GM21825 (cell line): ENCODE measurements around the gene MAPKAPK2.
A peak's percentile ranks its signal among the peaks of the same experiment; 100 is the strongest.
"Not testable (repeated sequence)": the region's sequence is repeated elsewhere in the genome, so short reads cannot be mapped to it uniquely, and the experiment has no call there.

Experiments
- ATAC-seq: cut with Tn5 transposase; IDR thresholded peaks from one replicate; pipeline ENCODE4 v1.9.1; 2021; ENCODE audit warnings: mild to moderate bottlenecking, moderate library complexity; ENCODE audit not compliant: unreplicated experiment

The MAPKAPK2 gene

DNA sequence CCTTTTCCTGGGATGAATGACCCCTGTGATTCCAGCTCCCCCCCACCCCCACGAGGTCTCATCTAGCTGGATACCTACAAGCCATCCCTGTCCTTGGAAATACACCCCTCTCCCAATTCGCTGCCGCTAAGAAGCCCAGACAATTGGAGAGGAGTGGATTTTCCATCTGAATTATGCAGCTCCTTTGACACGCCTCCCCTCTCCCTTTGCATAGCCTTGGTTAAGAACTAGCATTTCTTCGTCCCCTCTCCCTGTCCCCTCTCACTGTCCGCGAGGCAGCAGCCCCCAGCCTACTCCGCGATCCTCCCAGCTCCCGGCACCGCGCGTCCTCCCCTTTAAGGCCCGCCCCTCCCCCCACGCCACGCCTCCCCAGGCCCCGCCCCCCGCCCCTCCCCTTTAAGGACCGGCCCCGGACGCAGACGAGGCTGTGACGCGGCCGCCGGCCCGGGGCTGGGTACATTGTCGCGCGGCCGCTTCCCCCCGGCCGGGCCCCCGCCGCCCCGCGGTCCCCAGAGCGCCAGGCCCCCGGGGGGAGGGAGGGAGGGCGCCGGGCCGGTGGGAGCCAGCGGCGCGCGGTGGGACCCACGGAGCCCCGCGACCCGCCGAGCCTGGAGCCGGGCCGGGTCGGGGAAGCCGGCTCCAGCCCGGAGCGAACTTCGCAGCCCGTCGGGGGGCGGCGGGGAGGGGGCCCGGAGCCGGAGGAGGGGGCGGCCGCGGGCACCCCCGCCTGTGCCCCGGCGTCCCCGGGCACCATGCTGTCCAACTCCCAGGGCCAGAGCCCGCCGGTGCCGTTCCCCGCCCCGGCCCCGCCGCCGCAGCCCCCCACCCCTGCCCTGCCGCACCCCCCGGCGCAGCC lies at the start of gene MAPKAPK2:
Gene MAPKAPK2 (plus strand): TSS at position 428 of the 856 bp plus-strand sequence. CDS start 325 bp downstream, at position 753.
- ATAC-seq = peak; percentile 37

DNA sequence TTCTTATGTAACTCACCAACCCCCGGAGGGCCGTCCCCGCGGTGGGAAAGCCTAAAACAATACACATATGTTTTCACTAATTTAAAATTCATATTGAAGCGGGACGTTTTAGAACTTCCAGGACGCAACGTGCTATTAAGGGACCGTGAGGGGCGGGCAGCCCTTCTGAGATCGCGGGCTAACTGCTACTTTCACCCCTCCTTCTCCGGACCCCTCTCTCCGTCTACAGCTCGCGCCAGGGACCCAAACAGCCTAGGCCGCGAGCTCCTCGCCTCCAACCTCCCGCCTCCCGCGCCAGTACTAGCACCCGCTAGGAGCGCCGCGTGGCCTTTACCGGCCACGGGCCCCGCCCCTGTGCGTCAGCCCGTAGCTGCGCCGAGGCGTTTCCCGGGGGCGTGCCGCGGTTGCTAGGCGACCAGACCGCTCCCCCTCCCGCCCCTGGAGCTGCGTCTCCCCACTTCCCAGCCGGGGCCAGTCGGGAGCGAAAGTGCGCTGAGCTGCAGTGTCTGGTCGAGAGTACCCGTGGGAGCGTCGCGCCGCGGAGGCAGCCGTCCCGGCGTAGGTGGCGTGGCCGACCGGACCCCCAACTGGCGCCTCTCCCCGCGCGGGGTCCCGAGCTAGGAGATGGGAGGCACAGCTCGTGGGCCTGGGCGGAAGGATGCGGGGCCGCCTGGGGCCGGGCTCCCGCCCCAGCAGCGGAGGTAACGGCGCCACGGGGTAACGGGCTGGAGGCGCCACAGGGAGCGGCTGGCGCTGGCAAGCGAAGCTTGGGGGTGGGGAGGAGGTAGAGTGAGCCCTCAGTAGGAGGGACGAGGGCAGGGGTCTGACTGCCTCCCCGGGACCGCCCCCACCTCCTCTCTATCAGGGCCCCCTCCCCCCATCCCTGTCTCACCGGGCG lies 49.4 kb upstream of the MAPKAPK2 start, which contains the start of gene DYRK3:
Gene DYRK3 (plus strand): TSS at position 457 of the 898 bp plus-strand sequence. CDS start 168 bp downstream, at position 625.
- peak; percentile 86 for ATAC-seq

DNA sequence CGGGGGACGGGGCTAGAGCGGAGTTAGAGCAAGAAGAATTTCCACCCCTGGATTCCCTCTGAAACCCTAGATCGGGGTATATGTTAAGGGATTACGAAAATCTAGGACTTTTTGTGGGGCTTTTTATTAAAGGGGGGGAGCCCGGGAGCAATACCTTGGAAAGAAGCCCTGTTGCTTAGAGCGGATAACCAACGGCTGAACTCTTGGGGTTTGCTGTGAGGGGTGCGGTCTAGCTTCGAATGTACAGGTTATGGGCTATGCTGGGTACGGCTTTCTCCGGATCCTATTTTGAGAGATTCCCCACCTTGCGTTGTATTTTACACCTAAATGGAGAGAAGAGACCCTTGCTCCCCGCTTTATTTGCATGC lies 48.7 kb upstream of the MAPKAPK2 start:
- no peak for ATAC-seq

DNA sequence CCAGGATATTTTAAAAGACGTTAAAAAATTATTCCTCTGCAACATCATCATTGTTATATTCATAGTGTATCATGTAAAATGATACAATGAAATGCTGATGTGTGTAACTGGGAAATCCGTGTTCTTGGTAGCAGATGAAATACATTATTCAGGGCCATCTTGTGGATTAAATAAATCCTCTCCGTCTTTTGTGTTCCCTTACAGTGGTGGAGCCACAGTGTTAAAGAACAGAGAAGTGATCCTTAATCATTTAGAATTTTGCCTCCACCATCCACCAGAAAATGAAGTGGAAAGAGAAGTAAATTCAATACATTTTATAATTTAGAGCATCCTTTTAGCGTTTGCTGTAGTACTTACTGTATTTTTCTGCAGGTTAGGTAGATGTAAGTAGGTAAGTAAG lies 48.0 kb upstream of the MAPKAPK2 start:
- no peak for ATAC-seq

DNA sequence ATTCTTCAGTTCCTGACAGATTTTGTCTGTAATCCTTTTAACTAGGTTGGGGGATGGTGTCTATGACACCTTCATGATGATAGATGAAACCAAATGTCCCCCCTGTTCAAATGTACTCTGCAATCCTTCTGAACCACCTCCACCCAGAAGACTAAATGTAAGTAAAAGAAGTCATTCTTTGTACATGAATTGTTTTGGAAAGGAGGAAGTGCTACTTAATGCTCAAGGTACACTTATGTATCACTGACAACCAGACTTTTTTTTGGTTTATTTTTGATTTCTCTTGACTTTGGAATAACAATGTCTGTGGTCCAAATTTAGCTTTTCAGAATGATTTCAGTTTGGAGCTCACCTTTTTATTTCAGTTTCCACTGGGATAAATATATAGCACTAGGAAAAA lies 47.1 kb upstream of the MAPKAPK2 start:
- ATAC-seq = no peak

DNA sequence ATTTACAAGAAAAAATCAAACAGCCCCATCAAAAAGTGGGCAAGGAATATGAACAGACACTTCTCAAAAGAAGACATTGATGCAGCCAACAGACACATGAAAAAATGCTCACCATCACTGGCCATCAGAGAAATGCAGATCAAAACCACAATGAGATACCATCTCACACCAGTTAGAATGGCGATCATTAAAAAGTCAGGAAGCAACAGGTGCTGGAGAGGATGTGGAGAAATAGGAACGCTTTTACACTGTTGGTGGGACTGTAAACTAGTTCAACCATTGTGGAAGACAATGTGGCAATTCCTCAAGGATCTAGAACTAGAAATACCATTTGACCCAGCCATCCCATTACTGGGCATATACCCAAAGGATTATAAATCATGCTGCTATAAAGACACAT lies 42.6 kb upstream of the MAPKAPK2 start:
- not testable (repeated sequence) for ATAC-seq

DNA sequence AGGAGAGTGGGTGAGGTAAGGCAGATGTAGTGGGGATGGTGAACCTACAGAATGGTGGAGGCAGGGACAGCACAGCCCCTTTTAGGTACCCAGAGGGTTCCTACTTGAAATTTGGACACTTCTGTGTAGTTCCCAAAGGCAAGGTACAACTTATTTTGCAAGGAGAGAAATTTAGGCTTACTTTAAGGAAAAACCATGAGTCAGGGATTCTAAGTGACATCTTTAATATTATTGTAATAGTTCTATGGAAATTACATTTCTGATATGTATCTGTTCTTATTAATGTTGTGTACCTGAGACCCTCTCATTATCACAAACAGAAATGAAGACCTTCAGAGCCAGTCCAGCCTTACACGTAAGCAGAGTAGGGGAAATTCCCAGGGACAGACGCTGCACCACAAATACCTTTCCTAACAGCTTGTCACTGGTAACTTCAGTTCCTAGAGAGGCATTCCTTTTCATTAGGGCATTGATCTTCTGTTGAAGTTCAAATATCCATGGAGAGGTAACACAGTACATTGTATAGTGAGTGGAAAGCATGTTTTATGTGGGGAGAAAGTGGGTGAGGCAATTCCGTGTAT lies 41.5 kb upstream of the MAPKAPK2 start:
- ATAC-seq = no peak

DNA sequence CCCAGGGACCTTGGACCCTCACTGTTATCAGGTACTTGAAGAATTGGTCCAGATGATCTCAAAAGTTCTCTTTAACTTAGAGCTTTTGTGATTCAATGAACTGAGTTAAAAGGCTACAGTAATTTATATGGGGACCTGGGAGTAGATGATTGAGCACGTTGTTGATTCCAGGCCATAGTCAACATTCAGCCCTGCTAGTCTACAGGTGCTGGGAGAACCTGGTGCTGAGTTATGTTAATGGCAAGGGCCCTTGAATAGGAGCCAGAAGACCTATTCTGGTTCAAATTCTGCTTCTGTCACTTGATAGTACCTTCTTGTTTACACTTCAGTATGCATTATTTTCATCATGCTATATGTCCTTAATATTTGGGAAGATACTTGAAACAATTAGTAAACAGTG lies 38.2 kb upstream of the MAPKAPK2 start:
- no peak for ATAC-seq

DNA sequence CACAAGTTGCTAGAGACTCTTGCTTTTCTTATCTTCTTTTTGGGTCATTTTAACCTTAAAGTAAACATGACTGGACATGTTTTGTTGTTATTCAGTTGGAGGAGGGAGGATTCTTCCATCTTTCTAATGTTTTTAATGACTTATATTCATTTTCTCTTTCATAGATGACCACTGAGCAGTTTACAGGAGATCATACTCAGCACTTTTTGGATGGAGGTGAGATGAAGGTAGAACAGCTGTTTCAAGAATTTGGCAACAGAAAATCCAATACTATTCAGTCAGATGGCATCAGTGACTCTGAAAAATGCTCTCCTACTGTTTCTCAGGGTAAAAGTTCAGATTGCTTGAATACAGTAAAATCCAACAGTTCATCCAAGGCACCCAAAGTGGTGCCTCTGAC lies 37.5 kb upstream of the MAPKAPK2 start:
- no peak for ATAC-seq

DNA sequence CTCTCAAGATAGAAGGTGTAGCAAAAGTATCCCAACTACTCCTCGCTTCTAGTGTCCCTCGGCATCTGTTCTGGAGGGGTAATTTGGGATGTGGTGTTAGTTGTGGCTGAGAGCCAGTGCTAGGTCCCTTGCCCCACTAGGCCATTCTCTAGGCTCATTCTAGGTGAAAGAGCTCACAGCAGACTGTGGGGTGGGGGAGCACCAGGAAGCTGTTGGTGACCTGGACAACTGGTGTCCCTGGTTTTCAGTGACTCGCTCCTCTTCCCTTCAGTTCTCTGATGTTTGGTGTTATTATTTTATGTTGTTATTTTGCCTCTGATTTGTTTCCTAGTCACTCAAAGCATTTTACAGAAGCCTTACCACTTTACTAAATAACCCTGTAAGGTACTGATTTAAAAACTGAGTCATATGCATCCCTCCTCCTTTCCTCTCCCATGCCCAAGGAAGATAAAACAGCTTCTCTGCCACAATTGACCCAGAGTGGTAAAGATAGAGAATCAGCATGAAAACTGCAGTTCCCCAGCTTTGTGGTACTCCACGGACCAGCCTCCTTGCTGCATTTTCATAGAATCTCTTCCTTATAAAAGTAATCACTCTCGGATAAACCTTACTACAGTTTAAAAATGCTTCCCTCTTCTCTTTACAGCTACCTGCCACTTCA lies 35.3 kb upstream of the MAPKAPK2 start:
- ATAC-seq = no peak

DNA sequence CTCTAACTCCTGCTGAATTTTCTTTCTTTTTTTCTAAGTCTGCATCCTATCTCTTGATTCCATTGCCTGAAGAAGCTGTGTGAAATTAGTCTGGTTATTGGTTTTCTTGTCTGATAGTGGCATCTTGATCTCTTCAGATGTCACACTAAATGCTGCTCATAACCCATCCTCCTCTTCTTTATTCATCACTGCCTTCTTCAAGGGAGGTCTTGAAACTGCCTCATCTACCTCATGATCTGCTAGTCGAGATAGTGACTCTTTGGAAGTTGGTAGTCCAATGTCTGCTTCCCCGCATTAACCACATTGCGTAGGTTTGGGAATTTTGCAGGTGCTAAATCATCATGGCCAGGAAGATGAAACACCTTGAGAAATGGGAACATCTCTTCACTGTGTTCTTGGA lies 33.7 kb upstream of the MAPKAPK2 start:
- ATAC-seq = no peak

DNA sequence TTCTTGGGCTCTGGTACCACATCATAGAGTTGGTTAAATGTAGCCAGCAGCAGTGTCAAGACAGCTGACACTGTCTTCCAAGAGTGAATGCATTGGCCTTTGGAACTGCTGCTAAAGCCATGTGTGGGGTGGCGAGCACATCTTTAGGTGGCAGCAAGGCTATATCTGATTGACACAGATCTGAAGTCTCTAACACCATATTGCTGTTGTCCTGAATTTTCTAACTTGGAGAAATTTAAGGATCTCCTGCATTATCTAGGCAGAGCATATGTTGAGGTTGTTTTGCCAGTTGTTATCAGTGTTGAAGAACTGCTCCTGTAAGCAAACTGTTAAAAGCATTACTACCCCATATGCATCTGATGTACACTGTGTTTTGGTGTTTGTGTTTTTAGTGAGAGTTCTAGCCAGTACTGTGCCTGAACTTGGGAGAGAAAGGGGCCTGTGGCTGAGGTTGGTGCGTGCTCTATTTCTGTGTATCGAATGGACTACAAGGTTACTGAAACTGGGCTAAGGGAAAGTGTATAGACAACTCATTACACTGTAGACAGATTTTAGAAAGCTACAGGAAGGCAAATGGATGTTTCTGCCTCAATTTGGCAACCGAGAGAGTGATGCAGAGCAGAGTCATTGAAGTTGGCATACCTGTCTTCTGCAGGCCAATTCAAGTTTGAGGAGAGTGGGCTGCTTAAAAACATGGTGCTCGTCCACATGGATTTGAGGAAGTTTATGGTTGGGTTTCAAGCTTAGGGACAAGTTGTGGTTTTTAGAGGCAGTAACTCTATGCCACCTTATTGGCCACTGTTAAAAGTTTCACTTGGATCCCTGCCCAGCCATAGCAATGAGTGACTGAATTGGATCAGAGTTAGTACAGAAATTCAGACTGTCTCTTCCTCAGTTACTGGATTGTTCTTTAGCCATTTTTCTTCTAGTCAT lies 32.5 kb upstream of the MAPKAPK2 start:
- ATAC-seq = no peak

DNA sequence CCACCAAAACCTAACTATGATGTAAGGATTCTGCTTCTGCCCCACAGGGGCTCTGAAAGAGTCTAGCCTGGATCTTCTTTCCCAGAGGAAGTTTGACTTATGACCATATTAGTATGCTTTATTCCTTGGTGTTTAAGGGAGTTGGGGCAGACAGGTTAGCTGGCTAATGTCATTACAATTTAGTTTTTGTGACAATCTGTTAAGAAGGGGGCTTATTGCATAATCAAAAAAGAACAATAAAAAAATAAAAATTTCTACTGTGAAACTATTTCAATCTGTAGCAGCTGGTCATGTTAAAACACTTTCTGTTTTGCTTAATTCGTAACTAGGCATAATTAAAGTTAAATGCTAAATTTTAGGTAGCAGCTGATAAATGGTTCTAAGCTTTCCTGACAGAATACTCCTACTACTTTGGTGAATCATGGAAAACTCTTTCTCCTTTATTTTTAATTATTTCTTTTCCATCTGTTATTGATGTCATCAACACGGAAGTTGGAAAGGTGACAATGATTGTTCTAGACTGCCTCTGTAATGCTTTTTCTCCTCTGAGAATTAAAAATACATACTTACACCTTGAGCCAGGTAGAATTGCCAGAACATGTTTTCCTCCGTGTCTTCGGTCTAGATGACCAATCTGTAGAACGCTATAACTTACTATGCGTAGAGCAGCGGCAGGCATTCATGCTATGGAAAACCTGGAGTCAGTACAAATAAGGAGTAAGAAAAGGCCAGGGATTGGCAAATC lies 30.8 kb upstream of the MAPKAPK2 start:
- ATAC-seq = no peak

DNA sequence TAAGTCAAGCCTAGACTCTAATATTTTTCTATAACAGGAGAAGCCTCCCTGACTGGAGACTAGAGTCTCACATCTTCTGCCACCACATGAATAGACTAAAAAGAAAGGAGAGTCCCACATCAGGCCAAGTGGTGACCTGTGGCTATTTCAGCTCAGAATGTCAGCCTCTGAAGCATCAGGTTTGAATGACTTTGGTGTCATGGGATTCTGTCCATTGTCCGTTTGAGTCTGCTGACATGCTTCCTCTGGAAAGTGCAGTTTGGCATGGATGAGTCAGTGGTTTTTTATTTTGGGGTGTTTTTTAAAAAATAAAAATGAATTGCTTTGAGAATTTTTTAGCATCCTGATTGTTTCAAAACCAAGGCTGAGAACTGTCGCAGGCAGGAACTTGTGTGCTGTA lies 29.9 kb upstream of the MAPKAPK2 start:
- ATAC-seq = no peak

DNA sequence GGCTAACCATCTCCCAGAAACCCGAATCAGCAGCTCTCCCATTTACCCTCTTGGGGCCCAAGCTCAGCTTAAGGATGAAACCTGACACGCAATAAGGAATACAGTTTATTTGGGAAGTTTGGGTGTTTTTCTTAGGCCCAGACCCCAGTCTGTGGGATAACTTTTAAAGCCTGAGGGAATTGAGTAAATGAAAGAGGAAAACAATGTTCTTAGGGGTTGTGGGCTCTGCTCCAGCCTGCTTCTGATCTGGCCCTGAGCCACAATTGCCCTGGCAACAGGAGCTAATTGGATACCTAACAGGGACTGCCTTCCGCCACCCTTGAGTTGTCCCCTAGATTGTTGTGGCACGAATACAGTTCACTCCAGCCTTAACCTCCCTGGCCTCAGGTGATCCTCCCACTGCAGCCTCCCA lies 29.2 kb upstream of the MAPKAPK2 start:
- ATAC-seq = no peak

DNA sequence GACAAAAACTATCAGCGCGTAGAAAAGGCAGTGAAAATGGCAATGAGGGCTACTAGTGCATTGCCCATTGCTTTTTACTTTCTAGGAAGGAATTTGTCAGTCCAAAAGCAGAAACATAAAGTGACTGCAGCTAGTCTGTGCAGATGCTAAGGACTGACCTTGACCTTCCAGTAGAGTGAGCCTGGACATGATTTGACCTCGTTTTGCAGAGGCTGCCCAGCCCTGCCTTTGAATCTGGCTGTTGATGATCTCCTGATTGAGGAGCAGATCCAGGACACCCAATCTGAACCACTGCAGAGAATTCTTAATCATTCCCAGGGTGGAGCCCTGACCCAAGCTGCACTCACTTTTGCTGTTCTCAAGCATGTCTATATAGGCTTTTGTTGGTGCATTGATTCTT lies 27.8 kb upstream of the MAPKAPK2 start:
- ATAC-seq = no peak

DNA sequence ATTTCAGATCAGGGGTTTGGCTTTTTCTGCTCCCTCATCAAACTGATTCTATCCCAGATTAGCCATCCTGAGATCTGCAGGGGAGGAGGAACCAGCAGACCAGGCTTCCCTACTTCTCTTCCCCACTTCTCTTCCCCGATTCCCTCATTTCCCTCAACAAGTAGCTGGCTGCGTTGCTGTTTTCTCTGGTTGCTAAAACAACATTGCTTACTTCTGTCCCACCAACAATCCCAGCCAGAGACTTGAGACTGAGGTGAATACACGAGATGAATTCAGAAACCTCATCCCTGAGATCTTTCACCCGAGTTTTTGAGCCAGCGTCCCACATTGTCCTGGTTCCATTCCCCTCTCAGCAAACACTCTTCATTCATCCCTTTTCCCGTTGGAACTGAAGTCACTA lies 27.0 kb upstream of the MAPKAPK2 start:
- no peak for ATAC-seq

DNA sequence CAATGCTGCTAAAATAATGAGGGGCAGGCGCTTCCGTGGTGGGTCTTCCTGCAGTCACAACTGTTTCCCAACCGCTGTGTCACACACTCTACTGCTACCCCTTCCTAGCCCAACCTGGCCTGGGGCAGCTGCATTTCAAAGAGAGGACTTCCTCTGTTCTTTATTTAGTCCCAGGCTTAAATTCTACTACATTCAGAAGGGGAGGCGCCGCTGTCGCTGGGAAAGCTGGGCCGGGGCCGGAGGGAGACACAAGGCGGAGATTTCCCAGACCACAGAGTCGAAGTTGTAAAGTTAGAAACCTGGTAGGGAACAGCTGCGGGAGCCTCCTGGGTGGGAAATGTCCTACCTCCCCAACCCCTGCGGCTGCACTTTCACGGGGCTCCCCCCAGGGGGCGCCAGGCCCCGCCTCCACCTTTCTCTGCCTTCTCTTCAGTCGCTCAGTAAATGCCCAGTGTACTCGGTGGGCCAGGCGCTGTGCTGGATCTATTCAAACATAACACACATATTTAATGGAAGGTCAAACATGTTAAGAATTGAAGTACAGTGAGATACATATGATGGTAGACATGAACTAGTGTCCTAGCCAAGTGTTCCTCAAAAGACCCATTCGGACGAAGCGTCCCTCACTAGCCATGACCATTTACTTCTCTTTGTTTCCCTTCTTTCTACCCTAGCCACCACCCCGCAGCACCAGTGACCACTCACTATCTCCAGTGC lies 26.3 kb upstream of the MAPKAPK2 start:
- ATAC-seq = peak; percentile 61

DNA sequence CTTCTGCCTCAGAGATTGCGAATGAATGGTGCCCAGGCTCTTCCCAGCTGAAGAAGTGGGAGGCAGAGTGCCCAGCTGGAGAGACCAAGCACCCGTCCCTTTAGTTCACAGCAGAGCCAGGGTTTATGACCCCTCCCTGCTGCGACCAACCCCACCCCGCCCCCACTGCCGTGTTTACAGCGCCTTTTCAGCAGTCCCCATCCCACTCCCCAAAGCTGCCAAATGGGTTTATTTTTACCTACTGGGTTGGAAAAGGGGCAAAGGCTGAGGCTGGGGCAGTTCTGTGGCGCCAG lies 25.8 kb upstream of the MAPKAPK2 start:
- ATAC-seq = no peak
